ENCODE results near the gene RFXANK.

DNA sequence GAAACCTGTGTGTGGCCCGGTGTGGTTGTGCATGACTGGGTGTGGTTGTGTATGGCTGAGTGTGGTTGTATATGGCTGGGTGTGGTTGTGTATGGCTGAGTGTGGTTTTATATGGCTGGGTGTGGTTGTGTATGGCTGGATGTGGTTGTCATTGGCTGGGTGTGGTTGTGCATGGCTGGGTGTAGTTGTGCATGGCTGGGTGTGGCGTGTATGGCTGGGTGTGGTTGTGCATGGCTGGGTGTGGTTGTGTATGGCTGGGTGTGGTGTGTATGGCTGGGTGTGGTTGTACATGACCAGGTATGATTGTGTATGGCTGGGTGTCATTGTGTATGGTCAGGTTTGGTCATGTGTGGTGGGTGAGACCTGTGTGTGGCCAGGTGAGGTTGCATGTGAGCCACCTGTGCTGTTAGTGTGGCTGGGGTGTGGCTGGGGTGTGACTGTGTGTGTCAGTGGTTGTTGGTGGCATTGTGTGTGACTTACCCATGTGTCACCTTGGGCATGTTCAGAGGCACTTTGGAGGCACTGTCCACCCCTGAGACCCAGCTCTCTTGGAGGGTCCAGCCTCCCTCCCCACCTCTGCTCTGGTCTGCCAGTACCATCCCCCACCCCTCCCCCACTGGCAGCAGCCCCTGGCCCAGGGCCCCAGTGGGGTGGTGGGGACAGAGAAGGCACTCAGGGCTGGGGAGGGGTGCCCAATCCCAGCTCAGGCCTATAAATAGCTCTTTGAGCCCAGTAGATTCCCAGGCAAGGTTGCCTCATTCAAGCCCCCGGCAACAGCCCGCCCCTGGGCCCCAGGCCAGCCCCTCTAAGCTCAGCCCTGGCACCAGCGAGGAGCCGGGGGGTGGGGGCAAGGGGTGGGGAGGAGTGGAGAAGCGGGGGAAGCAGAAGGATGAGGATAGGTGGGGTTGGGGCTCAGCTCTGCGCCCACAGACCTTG lies 15.8 kb downstream of the RFXANK start:
- TF ChIP-seq, protein P1, sequence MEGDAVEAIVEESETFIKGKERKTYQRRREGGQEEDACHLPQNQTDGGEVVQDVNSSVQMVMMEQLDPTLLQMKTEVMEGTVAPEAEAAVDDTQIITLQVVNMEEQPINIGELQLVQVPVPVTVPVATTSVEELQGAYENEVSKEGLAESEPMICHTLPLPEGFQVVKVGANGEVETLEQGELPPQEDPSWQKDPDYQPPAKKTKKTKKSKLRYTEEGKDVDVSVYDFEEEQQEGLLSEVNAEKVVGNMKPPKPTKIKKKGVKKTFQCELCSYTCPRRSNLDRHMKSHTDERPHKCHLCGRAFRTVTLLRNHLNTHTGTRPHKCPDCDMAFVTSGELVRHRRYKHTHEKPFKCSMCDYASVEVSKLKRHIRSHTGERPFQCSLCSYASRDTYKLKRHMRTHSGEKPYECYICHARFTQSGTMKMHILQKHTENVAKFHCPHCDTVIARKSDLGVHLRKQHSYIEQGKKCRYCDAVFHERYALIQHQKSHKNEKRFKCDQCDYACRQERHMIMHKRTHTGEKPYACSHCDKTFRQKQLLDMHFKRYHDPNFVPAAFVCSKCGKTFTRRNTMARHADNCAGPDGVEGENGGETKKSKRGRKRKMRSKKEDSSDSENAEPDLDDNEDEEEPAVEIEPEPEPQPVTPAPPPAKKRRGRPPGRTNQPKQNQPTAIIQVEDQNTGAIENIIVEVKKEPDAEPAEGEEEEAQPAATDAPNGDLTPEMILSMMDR (IDR thresholded peaks at IDR 0.05) = no peak
- no peak for TF ChIP-seq EZH2 (IDR thresholded peaks at IDR 0.05)
- no peak for TF ChIP-seq EZH2phosphoT487 (IDR thresholded peaks at IDR 0.05)

All from neural progenitor cell (in vitro differentiated cells).